ENCODE data around the gene CCDC159. TPM values are rescaled to one million over a fixed set of nuclear protein-coding genes. Genes with fewer than 3 reads are reported as not detected.
"Not testable (repeated sequence)": the region's sequence is repeated elsewhere in the genome, so short reads cannot be mapped to it uniquely, and the experiment has no call there.

Gene CCDC159
- total RNA-seq, 2 experiments from 2014 or later, result 10.9 to 12.1 TPM

DNA sequence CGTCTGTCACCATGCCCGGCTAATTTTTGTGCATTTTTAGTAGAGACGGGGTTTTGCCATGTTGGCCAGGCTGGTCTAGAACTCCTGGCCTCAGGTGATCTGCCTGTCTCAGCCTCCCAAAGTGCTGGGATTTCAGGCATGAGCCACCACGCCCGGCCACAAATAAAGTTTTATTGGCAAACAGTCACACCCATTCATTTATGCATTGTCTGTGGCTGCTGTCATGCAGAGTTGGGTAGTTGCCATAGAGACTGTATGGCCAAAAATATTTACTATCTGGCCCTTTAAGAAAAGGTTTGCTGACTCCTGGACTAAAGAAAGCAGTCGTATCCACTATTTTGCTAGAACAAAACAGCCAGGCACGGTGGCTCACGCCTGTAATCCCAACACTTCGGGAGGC is 12.5 kb upstream of the CCDC159 start:
- CTCF ChIA-PET, result interaction anchor here (0.7 kb wide), 1 partner anchor 24 kb away, joined by 4 read pairs; no protein-coding TSS in a partner anchor
- POLR2A ChIA-PET, result not testable (repeated sequence)

GRCh38 chr19:11335449-11336146 is 10.7 kb upstream of the CCDC159 start:
- POLR2A ChIA-PET, result no interaction called here
- CTCF ChIA-PET, result no interaction called here

DNA sequence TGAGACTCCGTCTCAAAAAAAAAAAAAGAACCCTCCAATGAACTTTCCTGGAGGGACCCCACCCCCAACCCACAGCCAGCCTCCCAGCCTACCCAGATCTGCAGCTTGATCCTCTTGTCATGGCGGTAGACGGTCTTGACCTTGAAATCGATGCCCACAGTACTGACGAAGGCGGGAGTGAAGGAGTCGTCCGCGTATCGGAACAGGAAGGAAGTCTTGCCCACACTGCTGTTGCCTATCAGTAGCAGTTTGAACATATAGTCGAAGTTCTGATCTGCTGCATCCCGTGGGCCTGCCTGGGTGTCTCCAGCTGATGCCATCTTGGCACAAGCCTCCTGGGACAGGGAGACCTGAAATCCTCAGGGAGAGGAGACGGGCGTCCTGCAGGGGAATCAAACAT is 9.2 kb upstream of the CCDC159 start:
- POLR2A ChIA-PET, result no interaction called here
- CTCF ChIA-PET, result interaction anchor here (0.7 kb wide), 1 partner anchor 763 kb away, joined by 3 read pairs; no protein-coding TSS in a partner anchor

- POLR2A ChIA-PET, result no interaction called here
- CTCF ChIA-PET, result interaction anchor here (0.7 to 1.8 kb wide), 3 partner anchors 43 to 144 kb away, joined by 3 to 6 read pairs (median 4); no protein-coding TSS in a partner anchor
Observed at GRCh38 chr19:11338121-11338520, 8.2 kb upstream of the CCDC159 start.

DNA sequence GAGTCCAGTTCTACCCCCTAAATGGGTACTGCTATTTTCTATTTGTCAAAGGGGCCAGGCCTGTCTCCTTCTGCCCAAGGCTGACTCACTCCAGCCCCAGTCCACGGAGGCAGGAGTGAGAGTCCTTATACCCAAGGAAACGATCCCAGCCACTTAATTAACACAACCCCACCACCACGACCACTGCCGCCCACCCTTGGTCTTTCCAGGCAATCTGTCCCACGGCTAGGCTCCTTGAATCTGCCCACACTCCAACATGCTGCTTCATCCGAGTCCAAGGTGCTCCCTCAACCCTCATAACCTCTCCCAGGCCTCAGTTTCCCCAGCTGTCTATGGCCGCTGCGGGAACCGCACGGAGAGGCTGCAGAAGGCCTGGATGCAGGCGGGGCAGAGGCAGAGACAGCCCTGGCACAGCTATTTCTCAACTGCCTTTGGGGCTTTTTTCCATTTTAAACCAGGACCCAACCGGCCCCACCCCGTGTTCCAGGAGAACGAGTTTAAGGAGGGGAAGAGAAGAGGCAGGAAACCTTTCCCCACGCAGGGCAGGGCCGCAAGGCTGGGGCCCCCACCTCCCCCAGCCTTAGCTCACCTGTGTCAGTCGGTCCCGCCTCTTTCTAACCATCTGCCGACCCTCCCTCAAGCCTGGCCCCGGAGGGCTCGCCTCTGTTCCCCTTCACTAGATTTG is 7.6 kb upstream of the CCDC159 start:
- CTCF ChIA-PET, result interaction anchor here (0.6 to 1.8 kb wide), 3 partner anchors 42 to 459 kb away, joined by 3 to 6 read pairs (median 4); no protein-coding TSS in a partner anchor
- POLR2A ChIA-PET, result interaction anchor here (0.6 to 1.0 kb wide), 2 partner anchors 144 to 728 kb away, joined by 3 to 4 read pairs; no protein-coding TSS in a partner anchor

GRCh38 chr19:11339254-11340098 is 6.8 kb upstream of the CCDC159 start, which contains the start of gene RAB3D:
Gene RAB3D, minus strand, starts transcription at chr19:11339657. Its CDS starts 2,258 bp downstream, at chr19:11337399.
- POLR2A ChIA-PET, result interaction anchor here (0.6 to 1.0 kb wide), 3 partner anchors 33 to 727 kb away, joined by 3 to 4 read pairs (median 3); no protein-coding TSS in a partner anchor
- CTCF ChIA-PET, result interaction anchor here (0.5 to 1.8 kb wide), 5 partner anchors 9 to 458 kb away, joined by 3 to 5 read pairs (median 4); no protein-coding TSS in a partner anchor

DNA sequence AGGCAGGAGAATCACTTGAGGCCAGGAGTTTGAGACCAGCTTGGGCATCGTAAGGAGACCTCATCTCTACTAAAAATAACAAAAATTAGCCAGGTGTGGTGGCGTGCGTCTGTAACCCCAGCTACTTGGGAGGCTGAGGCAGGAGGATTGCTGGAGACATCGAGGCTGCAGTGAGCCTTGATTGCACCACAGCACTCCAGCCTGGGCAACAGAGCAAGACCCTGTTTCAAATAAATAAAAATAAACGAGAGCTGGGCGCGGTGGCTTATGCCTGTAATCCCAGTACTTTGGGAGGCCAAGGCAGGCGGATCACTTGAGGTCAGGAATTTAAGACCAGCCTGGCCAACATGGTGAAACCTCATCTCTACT is 6.2 kb upstream of the CCDC159 start:
- CTCF ChIA-PET, result interaction anchor here (0.5 to 1.8 kb wide), 4 partner anchors 9 to 150 kb away, joined by 3 to 5 read pairs (median 4); no protein-coding TSS in a partner anchor
- POLR2A ChIA-PET, result interaction anchor here (0.7 kb wide), 1 partner anchor 32 kb away, joined by 3 read pairs; no protein-coding TSS in a partner anchor

- POLR2A ChIA-PET, result no interaction called here
- CTCF ChIA-PET, result interaction anchor here (0.7 kb wide), 2 partner anchors 104 to 138 kb away, joined by 3 to 4 read pairs; no protein-coding TSS in a partner anchor
Observed at GRCh38 chr19:11342429-11342828, 3.9 kb upstream of the CCDC159 start.

GRCh38 chr19:11345122-11345803 is 1.1 kb upstream of the CCDC159 start:
- ChIA-PET POLR2A (interaction anchor here (1.0 to 2.3 kb wide), 2 partner anchors 29 to 30 kb away, joined by 5 to 8 read pairs; partner anchors contain the start of gene SWSAP1), CTCF (interaction anchor here (0.7 kb wide), 1 partner anchor 73 kb away, joined by 3 read pairs; no protein-coding TSS in a partner anchor)

DNA sequence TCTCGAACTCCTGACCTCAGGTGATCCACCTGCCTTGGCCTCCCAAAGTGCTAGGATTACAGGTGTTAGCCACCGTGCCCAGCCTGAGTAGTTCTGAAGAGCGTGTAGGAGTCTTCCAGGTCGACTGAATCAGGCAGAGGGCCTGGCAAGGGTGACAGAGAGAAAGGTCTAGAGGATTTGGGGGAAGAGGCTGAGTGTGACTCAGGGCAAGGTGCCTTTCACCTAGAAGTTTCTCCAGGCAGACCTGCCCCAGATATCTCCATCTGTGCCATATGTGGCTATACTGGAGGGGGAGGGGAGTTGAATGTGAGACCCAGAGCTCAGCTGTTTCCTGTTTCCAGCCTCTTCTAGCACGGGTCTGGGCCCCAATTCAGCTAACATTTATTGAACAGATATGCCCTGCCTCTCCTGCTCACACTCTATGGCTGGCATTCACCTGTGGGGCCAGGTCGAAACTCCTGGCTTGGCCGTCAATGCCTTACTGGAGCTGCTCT is 1.3 kb downstream of the CCDC159 start:
- POLR2A ChIA-PET, result interaction anchor here (0.5 to 2.3 kb wide), 3 partner anchors 27 to 277 kb away, joined by 4 to 8 read pairs (median 7); partner anchors contain the start of gene SWSAP1
- CTCF ChIA-PET, result interaction anchor here (0.9 to 1.7 kb wide), 2 partner anchors 20 to 33 kb away, joined by 3 read pairs; no protein-coding TSS in a partner anchor

DNA sequence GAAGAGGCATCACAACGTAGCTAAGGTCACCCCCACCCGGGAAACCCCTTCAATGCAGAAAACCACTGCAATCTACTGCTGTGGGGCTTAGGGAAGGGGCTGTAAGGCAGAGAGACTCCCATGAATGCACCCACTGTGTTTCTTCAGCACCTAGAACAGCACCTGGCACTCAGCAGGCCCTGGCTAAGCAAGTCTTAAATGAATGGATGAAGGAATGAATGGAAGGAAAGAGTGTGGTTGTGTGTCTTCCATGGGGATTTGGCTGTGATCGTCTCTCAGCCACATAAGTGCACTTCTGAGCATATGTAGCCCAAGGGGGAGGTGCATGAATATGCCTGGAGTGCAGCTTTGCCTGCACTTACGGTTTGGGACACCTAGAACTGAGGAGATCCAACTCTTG is 2.9 kb downstream of the CCDC159 start:
- CTCF ChIA-PET, result no interaction called here
- POLR2A ChIA-PET, result no interaction called here

DNA sequence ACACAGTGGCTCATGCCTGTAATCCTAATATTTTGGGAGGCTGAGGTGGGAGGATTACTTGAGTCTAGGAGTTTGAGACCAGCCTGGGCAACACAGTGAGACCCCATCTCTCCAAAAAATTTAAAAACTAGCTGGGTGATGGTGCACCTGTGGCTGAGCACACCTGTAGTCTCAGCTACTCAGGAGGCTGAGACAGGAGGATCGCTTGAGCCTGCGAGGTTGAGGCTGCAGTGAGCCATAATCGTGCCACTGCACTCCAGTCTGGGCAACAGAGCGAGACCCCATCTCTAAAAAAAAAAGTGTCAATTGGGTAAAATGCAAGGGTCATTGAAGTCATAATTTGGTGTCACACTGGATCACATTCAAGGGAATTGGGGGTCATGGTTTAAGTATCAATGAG is 7.8 kb downstream of the CCDC159 start:
- POLR2A ChIA-PET, CTCF ChIA-PET: not testable (repeated sequence)

- ChIA-PET CTCF (no interaction called here), POLR2A (no interaction called here)
Observed at GRCh38 chr19:11355160-11356073, 9.1 kb downstream of the CCDC159 start, which contains the start of gene PLPPR2. Gene PLPPR2, plus strand, starts transcription at chr19:11355432. Its CDS starts 2,242 bp downstream, at chr19:11357674.

DNA sequence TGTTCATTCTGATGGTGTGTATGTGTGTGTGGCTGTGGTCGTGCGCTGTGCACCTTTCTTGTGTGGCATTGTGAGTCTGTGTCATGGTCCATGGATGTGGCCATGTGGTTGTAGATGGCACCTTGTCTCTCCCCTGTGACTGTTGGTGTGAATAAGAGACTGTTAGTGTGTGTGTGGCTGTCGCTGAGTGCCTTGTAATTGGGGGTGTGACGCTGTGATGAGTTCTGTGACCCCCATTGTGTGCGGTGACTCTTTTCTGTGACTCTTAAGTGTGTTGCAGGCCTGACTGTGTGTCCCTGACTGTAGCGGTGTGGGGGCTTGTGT is 9.7 kb downstream of the CCDC159 start:
- CTCF ChIA-PET, result no interaction called here
- POLR2A ChIA-PET, result no interaction called here

- CTCF ChIA-PET, result no interaction called here
- POLR2A ChIA-PET, result no interaction called here
Observed at GRCh38 chr19:11356676-11357550, 10.6 kb downstream of the CCDC159 start.

GRCh38 chr19:11359421-11359820 is 13.1 kb downstream of the CCDC159 start:
- ChIA-PET CTCF (no interaction called here), POLR2A (no interaction called here)

Data from activated CD8-positive, alpha-beta memory T cell treated with anti-CD3 and anti-CD28 coated beads for 36 hours (primary cell).